HL-60/S4 treated with retinoic acid at 250 ng/mL for 4 days and 3 days (cell line): Measurements from ENCODE around the gene CTBP1.

Experiments
- in situ Hi-C: fragments of 300-500 bp; cut with MboI; formaldehyde crosslinking; loops from 2 replicates; pipeline ENCODE4 v1.7.0; 2022; ENCODE audit warnings: low sequenced_read_pairs

CTBP1 gene

DNA sequence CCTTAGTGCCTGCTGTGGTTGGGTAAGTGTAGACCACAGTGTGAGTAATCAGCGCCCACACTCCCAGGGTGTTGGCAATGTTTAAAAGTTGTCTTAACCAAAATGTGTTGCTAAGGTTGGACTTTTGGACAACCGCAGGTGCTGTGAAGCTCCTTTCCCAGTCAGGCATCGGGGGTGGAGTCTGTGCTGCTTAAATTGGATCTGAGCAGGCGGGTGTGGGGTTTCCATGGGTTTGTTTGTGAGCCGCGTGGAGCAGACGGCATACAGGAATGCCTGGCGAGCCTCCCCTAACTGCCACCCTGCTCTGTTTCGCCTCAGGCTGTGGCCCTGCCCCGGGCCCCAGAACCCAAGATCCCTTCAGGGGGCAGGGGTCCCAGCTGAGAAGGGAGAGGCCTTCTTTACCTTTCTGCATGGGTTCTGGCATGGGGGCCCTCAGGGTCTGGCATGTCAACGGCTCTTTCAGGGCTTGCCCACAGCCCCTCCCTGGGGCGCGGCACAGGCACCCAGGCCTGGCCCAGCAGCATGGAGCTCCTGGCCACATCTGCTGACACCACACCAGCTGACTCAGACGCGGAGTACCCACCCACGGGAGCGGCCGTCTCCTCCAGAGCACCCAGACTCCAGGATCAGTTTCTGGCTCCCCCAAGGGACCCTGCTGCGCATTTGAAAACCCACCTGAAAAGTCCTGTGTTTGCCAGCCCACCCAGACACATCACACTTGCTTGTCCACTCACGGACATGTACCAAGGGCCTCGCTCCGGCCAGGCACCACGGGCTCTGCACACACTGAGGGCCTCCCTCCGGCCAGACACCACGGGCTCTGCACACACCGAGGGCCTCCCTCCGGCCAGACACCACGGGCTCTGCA lies 71.4 kb downstream of the CTBP1 start:
- in situ Hi-C loops = no loop called here

GRCh38 chr4:1176398-1177273 lies 72.3 kb downstream of the CTBP1 start:
- in situ Hi-C loops = no loop called here

- in situ Hi-C loops = no loop called here
These were observed 73.2 kb downstream of the CTBP1 start for GRCh38 chr4:1175635-1176229.

- in situ Hi-C loops = no loop called here
These were observed 73.8 kb downstream of the CTBP1 start for GRCh38 chr4:1174941-1175634.

DNA sequence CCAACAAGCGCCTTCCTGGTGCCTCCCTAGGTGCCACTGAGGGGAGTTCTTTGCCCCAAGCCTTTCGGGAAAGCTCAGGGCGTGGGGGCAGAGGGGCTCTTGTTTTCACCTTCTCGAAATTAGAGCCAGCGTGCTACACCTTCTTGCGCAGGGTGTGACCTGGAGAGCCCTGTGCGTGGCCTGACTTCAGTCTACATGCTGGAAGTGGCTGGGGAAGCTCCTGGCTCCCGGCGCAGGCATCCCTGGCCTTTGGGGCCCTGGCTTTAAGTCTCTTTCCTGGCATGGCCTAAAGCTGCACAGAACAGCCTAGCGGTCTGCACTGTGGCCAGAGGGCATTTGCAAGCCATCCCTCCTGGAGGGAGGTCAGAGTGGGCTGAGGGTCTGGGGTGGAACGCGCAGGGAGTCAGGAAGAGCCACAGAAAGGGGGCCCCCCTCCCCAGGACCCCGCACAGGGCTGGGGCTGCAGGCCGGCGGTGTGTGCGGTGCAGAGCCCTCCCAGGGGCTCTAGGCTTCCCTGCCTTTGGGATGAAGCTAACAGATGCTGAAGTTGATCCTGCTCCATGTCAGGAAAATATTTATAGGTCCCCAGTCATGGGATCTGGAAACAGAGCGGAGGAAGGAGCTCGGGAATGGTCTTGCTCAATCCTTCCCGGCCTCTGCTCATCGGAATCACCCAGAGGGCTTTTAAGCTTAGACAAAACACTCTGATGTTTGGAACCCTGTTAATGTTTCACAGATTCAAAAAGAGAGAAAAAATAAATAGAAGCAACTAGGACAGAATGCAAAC lies 75.8 kb downstream of the CTBP1 start:
- in situ Hi-C loops = no loop called here

DNA sequence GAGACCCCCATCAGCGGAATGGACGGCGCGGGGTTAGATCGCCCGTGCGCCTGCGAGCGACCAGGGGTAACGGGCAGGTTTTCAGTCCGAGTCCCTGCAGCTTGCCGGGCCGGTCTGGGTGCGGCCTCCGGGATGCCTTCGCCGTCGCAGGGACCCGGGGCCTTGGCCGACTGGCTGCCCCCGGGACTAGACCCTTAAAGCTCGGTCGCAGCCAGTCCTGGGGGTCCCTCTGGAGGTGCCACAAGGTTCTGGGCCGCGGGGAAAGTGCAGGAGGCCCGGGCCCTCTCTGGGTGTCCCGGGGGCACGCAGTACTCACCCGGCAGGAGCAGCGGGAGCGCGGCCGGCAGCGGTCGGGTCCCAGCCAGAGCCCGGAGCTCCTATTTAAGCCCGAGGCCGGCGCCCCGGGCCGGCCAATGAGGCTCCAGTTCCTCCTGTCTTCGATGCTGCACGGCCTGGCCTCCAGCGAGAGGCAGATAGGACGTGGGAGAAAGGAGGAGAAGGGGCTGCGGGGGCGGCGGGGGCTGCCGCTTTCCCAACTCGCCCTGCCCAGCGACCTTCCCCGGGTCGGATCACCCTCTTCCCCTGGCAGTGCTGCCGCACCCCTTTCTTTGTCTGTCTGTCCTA lies 76.6 kb downstream of the CTBP1 start, which contains the start of gene SPON2:
Gene SPON2, minus strand, starts transcription at position 356 of the 624 bp plus-strand sequence.
- in situ Hi-C loops = no loop called here

GRCh38 chr4:1171311-1172227 lies 77.4 kb downstream of the CTBP1 start:
- in situ Hi-C loops = no loop called here

- in situ Hi-C loops = no loop called here
These were observed 78.0 kb downstream of the CTBP1 start for GRCh38 chr4:1170976-1171310.

- in situ Hi-C loops = no loop called here
These were observed 78.6 kb downstream of the CTBP1 start for GRCh38 chr4:1170156-1170975.

DNA sequence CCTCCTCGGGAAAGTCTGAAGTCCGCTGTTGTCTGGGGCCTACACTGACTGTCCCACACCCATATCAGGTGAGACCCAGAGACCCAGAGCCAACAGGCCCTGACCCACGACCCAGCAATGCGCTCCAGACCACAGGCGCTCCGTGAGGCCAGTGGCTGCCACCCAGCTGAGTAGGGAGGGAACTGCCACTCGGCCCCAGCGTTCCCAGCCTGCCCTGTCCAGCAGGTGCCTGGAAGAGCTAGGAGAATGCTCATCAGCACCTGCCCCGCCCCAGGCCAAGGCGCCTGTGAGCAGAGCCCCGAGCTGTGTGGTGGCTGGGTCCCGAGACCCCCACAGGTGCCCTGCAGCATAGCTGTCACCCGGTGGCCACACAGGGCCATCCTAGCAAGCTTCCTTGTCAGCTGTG lies 79.2 kb downstream of the CTBP1 start:
- in situ Hi-C loops = no loop called here

DNA sequence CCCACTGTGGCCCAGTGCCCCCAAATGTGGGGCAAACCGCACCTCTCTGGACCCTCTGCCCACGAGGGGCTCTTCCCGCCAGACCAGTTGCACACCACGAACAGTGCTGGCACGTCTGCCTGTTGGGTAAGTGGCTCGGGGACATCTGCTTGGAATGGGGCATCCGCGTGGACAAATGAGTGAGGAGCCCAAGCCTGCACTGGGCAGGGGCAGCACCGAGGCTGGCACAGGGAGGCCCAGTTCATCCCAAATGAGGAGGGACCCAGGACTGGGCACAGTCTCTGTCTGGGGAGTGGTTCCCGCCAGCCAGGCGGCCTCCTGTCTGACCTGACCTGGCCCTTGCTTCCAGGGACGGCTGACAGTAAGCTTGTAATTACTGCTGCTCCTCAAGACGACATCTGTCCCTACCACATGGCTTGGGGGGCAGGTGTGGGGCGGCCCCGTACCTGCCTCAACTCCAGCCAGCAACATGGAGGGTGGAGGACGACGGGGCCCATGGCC lies 79.7 kb downstream of the CTBP1 start:
- in situ Hi-C loops = no loop called here

DNA sequence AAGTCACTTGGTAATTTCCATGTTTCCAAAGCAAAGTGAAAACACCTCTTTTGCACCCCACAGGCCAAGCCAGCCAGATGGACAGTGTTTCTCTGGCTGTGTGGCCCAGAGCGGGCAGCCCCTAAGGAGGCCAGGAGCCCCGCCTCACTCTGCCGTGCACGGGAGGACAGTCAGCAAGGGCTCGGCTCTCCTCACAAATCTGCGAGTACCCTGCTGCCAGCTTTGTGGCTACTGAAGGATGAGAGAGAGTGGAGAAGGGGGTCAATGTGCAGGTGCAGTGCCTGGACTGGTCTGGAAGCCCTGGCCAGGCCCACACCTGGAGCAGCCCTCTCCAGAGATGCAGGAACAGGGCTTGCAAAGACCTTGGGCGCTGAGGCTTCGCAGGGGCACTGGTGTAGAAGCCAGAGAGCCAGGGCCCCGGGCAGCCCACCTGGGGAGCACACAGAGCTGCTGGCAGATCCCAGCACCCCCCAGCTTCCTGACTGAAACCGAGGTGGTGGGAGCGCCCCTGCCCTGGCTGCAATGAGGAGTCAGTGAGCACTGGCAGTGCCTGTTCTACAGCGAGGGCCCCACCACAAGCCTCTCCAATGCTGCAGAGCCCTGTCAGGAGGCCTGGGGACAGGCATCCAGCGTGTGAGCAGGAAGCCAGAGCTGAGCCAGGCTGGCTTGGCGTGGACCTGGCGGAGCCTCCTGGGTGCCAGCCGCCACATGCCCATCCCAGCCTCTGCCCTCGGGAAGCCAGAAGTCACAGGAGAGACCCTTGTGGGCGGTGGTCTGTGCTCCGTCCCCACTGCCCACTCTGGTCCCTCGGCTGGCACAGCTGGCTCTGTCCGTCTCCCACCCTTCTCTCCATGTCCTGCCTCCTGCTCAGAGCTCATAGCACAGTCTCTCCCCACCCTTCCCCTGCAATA lies 80.5 kb downstream of the CTBP1 start:
- in situ Hi-C loops = no loop called here

- in situ Hi-C loops = no loop called here
These were observed 81.5 kb downstream of the CTBP1 start for GRCh38 chr4:1167244-1167949.

DNA sequence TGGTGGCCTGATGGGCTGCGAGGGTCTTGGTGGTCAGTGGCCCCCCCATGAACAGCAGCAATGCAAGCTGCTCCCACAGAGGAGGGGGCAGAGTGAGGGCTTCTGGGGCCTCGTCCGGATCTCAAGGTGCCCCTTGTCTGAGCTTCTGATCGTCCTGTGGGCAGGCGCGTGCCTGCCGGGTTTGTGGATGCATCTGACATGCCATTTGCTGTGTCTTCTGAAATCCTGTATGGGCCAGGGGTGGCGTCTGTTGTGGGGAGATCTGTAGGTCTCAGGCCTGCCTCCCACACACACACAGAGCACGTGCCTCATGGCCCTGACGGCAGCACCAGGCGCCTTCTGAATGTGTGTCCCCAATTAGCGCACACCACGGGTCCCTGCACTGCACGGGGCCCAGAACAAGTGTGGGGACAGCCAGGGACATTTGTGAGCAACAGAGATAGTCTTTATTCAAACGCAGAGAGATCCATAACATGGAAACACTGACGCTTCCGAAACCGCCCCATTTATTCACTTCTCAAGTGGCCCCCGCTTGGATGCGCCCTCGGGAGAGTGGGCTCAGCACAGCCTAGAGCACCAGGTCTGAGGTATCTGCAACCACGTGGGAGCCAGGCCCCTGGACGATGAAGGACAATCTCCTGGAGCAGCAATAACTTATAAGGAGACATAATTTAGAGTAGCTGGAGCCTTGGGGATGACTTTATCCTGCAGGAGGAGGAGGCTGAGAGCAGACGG lies 82.3 kb downstream of the CTBP1 start:
- in situ Hi-C loops = no loop called here

DNA sequence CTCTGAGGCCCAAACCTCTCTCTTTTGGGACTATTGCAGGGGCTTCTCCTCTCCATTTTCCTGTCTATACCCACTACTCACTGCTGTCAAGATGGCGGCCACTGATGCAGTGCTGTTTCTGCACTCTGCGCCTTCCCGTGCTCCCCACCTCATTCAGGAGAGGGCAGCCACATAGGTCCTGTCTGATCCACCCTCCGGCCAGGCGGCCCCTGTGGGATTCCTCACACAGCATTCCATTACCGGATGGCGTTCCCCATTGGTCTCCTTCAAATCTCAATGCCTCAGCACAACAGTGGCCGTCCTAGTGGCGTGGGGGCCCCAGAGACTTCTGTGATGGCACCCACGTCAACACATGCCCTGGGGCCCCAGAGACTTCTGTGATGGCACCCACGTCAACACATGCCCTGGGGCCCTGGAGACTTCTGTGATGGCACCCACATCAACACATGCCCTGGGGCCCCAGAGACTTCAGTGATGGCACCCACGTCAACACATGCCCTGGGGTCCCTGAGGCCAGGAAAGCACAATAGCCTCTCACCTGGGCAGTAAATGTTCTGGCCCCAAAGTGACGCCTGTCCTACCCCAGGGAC lies 83.9 kb downstream of the CTBP1 start:
- in situ Hi-C loops = no loop called here
